HG03025 (cell line): Measurements from ENCODE around the gene DTNA.
"Not testable (repeated sequence)": the region's sequence is repeated elsewhere in the genome, so short reads cannot be mapped to it uniquely, and the experiment has no call there.

ENCODE experiments used
- ATAC-seq: cut with Tn5 transposase; IDR thresholded peaks from one replicate; pipeline ENCODE4 v1.9.1; 2021; ENCODE audit warnings: mild to moderate bottlenecking, moderate library complexity; ENCODE audit not compliant: unreplicated experiment, low FRiP score

Gene DTNA

GRCh38 chr18:34709750-34710441 is at the start of gene DTNA:
DTNA (plus strand) TSS chr18:34710298; CDS start chr18:34755977, 45,679 bp downstream.
- ATAC-seq: no peak

- ATAC-seq: no peak
Measured at GRCh38 chr18:34660572-34660971, 49.5 kb upstream of the DTNA start.

GRCh38 chr18:34661464-34662087 is 48.5 kb upstream of the DTNA start:
- peak; percentile 77 for ATAC-seq

DNA sequence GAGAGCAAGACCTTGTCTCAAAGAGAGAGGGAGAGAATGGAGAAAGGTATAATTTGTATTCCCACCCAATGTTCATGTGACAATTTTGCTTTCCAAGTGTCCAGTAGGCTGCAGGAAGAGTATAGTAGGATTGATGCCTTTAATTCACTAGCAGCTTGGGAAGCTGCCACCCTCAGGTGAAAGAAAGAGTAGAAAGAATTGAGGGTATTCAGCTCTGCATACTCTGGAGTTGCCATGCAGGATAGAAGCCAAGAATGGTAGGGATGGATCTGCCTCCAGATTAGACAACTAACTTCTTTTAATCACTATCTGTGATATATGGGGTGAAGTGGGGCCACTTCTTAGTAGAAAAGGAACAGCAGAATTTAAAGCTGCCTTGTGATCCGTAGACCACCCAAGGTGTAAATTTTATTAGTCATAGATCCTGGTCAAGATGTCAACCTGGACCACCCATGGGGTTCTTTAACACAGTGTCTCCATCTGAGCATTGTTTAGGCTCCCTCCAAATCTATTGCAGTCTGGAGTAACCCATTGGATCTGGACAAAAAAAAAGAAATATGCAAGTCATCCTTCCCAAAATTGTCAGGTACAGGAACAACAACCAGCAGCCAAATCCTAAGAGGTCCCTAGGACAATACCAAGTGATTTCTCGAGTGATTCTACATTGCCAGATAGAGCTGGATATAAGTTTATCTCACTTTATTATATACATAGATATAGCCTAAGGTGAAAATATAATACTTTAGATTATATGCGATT is 33.1 kb upstream of the DTNA start:
- no peak for ATAC-seq

- ATAC-seq: not testable (repeated sequence)
Measured at GRCh38 chr18:34689750-34690149, 20.3 kb upstream of the DTNA start.

DNA sequence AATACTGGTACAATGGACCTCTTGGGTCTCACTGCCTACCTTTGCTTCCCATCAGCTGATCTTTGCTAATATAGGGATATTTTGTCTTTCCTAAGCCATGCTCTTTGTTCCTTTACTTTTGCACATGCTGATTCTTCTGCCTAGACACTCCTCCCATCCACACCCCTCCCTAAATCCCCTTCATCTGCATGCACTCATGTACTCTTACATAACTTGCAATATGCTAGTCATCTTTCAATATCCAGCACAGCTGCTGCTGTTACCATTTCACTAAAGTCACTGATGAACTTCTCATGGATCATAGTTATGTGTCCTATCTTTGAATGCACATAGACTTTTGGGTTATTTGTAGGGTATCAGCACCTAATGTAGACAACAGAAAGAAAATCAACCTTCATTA is 18.5 kb upstream of the DTNA start:
- ATAC-seq: no peak

GRCh38 chr18:34694591-34695165 is 15.4 kb upstream of the DTNA start:
- ATAC-seq: no peak

GRCh38 chr18:34695310-34695709 is 14.8 kb upstream of the DTNA start:
- ATAC-seq: no peak

- ATAC-seq: no peak
Measured at GRCh38 chr18:34696671-34697070, 13.4 kb upstream of the DTNA start.

DNA sequence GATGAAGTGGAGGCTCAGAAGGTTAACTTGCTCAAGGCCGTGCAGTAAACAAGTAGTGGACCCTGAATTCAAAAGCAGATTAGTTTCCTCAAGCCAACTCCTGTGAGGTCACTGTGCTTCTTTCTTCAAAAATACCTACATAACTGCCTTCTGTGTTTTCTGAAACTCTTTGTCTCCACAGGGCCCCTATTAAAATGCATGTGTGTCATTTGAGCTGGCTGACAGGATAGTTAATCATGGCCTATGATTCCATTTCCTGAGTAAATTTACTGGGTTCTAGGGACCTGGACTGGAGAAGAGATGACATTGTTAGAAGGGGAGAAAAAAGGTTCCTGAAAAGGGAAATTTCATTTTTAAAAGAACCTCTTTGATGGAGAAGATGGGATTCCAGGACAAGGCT is 12.9 kb upstream of the DTNA start:
- no peak for ATAC-seq

DNA sequence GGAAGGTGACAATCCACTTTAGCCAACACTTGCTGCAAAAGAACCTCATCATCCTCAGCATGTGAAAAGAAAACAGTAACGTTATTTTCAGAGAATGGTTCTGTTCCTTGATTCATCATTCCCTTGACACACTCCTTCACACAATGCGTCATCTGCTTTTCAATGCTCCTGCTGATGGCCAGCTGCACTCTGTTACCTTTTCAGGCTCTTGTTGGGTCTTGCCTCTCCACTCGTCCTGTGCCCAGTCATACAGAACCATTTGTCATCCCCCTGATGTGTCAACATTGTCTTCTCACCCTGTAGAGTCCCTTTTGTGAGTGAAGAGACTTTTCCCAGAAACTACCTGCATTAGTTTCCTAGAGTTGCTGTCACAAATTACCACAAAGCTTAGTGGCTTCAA is 12.2 kb upstream of the DTNA start:
- no peak for ATAC-seq

DNA sequence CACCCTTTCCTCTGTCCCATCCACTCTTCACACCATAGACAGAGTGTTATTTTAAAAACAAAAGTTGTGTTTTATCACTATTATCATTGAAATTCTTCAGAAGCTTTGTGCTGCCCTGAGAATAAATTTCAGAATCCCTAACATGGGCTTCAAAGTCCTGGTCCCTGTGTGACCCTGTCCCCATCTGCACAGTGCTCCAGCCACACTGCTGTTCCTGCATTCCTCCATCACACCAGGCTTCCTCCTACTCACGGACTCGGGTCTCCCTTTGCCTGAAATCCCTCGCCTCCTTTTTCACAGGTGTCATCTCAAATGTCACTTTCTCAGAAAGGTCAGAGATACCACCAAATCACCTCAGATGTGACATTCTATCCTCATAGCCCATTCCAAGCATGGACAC is 8.2 kb upstream of the DTNA start:
- ATAC-seq: no peak

DNA sequence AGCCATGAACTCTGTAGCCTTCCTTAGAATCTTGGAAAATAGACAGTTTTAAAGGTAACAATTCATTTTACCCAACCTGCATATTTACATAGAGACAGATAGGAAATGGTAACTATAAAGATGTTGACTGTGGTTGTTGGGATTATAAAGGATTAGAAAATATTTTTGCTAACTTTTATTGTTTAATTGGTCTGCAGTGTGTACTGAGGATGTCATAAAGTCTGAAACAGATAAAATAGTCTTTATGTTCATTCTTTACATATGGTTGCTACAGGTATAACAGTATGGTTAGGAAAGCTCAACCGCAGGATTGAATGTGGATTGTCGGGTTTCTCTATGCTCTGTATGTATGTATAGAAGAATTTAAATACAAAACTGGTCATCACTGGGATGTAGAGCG is 7.3 kb upstream of the DTNA start:
- ATAC-seq: no peak

DNA sequence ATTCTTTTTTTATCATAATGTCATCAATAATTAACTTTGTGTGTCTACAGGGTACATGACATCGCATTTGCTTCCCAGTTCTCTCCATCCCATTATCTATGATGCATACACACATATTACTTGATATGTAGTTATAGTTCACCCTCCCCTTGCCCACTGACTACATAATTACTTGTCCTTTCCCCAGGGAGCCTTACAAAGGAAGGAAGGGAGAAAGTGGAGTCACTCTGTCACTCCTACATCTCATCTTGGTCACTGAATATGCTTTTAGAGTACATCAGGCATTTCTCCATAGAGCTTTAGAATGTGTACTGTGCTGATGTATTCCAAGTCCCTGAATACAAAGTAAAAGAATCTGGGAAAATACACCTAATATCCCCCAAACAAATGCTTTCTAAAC is 6.0 kb upstream of the DTNA start:
- ATAC-seq: no peak

DNA sequence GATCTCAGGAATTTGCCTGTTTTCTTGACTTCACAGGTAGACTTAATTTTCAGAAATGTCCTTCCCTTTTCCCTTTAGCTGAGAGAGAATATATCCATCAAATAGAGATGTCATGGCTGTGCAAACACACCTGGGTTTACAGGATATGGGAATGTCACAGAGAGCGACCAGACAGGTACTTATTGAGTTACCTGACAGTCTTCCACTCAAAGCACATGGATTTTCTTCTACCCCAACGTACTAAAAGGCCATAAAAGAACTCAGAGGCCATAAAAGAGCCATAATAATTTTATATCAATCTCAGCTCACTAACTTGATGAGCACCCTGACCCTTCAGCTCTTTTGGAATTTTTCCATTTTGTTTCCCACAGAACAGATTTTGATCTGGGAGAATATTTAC is 5.3 kb upstream of the DTNA start:
- ATAC-seq: no peak

- ATAC-seq: no peak
Measured at GRCh38 chr18:34707670-34708069, 2.4 kb upstream of the DTNA start.

GRCh38 chr18:34709104-34709503 is 994 bp upstream of the DTNA start:
- ATAC-seq: no peak

DNA sequence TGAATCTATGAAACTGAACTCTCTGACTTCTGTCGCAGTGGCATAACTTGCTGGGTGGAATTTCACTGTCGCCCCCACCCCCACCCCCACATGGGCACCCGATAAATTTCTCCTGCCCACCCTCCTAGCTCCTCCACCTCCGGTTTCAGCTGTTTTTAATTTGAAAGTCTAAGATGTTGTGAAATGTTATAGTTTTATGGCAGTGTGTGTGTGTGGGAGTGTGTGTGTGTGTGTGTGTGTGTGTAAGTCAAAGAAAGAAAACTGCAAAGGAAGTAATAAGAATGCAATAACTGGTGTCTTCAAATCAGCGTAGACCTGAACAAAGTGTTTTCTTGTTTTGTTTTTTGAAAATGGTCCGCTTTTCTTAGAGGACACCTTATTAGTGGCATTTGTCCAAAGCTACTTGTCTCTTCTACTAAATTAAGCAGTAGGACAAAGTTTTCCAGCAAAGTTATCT is 388 bp downstream of the DTNA start:
- ATAC-seq: no peak

DNA sequence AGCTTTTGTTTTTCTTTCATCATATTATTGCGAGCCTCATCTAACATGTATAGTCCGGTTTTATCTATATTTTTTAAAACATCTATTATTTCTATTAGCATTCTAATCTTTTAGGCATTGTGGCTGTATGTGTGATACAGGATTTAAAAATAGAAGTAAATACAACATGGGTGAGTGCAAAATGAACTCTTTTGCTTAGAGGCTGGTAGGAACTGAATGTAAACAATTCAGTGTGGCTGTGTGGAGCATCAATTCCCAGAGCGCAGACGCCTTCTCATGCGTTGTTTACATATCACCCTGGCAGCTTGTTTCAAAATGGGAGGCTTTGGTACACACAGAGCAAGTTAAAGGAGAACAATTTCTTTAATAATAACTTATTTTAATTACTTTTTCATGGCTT is 836 bp downstream of the DTNA start:
- ATAC-seq: no peak

DNA sequence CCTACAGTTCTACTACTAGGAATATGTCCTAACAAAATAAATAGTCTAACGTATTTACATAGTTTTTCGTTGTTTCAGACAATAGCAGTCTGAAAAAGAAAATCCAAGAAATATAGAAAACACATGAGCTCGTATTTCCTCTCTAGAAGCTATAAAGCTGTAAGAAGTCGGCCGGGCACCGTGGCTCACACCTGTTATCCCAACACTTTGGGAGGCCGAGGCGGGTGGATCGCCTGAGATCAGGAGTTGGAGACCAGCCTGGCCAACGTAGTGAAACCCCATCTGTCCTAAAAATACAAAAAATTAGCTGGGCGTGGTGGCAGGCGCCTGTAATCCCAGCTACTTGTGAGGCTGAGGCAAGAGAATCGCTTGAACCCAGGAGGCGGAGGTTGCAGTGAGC is 6.0 kb downstream of the DTNA start:
- not testable (repeated sequence) for ATAC-seq

GRCh38 chr18:34718610-34719009 is 8.5 kb downstream of the DTNA start:
- no peak for ATAC-seq
